ENCODE measurements around the gene TRPM3. TPM values are rescaled to one million over a fixed set of nuclear protein-coding genes. Genes with fewer than 3 reads are reported as not detected.

The TRPM3 gene
- total RNA-seq, 6 experiments from 2014 or later = 0.02 TPM; not detected in 5

DNA sequence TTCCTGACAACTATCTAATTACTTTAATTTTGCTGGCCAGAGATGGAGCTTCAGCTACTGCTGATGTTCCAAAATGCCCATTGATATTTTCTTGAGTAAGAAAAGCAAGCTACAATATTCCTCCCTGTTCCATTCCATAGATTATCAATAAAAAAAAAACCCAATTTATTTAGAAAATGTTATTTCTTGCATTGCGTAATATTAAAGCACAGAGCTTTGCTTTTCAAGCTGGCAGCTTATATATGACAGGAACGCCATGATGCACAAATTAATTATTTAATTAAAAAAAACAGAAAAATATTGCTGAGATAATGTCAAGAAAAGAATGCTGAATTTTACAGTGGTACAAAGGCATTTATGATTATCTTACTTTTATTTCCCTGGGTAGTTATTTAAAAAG is 47.9 kb downstream of the TRPM3 start:
- TF ChIP-seq CTCF (IDR thresholded peaks at IDR 0.05) = no peak
- peaks cover 6% of the 10 kb centered on the region for H3K27me3 Mint-ChIP-seq (ENCODE audit: insufficient read depth)
- no peaks in the 10 kb centered on the region for H3K9me3 Mint-ChIP-seq
- H3K27ac Mint-ChIP-seq = no peak overlapping the region
- H3K4me1 Mint-ChIP-seq (ENCODE audit: low read depth) = no peaks in the 10 kb centered on the region
- DNase-seq = no peak
- no peak overlapping the region for H3K4me3 Mint-ChIP-seq
- no peaks in the 10 kb centered on the region for H3K36me3 Mint-ChIP-seq (ENCODE audit: low read depth)

GRCh38 chr9:71072587-71072986 is 48.8 kb downstream of the TRPM3 start:
- no peaks in the 10 kb centered on the region for H3K4me1 Mint-ChIP-seq (ENCODE audit: low read depth)
- no peak for DNase-seq
- no peak overlapping the region for H3K27ac Mint-ChIP-seq
- no peaks in the 10 kb centered on the region for H3K36me3 Mint-ChIP-seq (ENCODE audit: low read depth)
- H3K9me3 Mint-ChIP-seq = no peaks in the 10 kb centered on the region
- no peak overlapping the region for H3K4me3 Mint-ChIP-seq
- H3K27me3 Mint-ChIP-seq (ENCODE audit: insufficient read depth) = peaks cover 6% of the 10 kb centered on the region
- TF ChIP-seq CTCF (IDR thresholded peaks at IDR 0.05) = no peak

- no peak for DNase-seq
- H3K4me3 Mint-ChIP-seq = no peak overlapping the region
- H3K27me3 Mint-ChIP-seq (ENCODE audit: insufficient read depth) = peaks cover 6% of the 10 kb centered on the region
- H3K4me1 Mint-ChIP-seq (ENCODE audit: low read depth) = no peaks in the 10 kb centered on the region
- H3K9me3 Mint-ChIP-seq = no peaks in the 10 kb centered on the region
- no peaks in the 10 kb centered on the region for H3K36me3 Mint-ChIP-seq (ENCODE audit: low read depth)
- H3K27ac Mint-ChIP-seq = no peak overlapping the region
- no peak for TF ChIP-seq CTCF (IDR thresholded peaks at IDR 0.05)
These were observed 49.8 kb downstream of the TRPM3 start for GRCh38 chr9:71071633-71072032.

DNA sequence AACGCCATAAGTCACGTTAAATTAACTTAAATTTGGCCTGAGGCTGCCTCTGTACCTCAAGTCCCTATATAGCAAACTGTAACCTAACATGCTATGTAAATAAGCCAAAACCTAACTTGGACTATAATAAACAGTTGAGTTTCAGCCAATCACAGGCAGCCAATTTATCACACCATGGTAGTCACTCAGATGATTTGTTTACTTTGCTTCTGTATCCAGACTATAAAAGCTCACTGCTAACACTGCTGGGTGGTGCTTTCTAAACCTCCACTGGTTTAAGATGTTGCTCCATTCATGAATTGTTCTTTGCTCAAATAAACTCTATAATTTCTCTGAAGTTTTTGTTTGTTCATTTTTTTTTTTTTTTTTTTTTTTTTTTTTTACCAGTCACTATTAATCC is 62.8 kb downstream of the TRPM3 start:
- Mint-ChIP-seq H3K4me1 (ENCODE audit: low read depth) (no peaks in the 10 kb centered on the region), H3K27ac (no peak overlapping the region), H3K27me3 (ENCODE audit: insufficient read depth) (peaks cover 2% of the 10 kb centered on the region), H3K4me3 (no peak overlapping the region), H3K36me3 (ENCODE audit: low read depth) (no peaks in the 10 kb centered on the region), H3K9me3 (no peaks in the 10 kb centered on the region)
- no peak for DNase-seq
- no peak for TF ChIP-seq CTCF (IDR thresholded peaks at IDR 0.05)

DNA sequence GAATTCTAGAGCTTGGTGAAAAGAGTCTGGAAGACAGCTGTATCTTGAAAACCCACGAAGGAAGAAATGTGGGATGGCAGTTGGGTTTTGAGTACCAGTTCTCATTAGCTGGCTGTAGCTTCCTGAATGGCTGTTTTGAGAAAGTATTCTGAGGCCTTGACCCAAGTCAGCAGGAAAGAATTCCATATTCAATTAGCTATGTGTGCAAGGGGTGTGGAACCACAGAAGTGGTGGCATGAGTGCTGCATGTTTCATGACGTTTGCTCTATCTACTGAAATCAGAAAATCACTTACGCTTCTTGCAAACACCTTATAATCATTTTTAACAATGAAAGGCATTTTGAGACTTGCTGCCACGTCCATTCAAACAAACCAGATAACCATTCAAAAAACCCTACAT is 69.1 kb downstream of the TRPM3 start:
- DNase-seq = no peak
- H3K36me3 Mint-ChIP-seq (ENCODE audit: low read depth) = no peaks in the 10 kb centered on the region
- no peaks in the 10 kb centered on the region for H3K9me3 Mint-ChIP-seq
- peaks cover 5% of the 10 kb centered on the region; the same call in 1 of the 2 replicates for H3K27me3 Mint-ChIP-seq (ENCODE audit: insufficient read depth)
- no peak overlapping the region for H3K27ac Mint-ChIP-seq
- no peak overlapping the region for H3K4me3 Mint-ChIP-seq
- TF ChIP-seq CTCF (IDR thresholded peaks at IDR 0.05) = no peak
- H3K4me1 Mint-ChIP-seq (ENCODE audit: low read depth) = no peaks in the 10 kb centered on the region

DNA sequence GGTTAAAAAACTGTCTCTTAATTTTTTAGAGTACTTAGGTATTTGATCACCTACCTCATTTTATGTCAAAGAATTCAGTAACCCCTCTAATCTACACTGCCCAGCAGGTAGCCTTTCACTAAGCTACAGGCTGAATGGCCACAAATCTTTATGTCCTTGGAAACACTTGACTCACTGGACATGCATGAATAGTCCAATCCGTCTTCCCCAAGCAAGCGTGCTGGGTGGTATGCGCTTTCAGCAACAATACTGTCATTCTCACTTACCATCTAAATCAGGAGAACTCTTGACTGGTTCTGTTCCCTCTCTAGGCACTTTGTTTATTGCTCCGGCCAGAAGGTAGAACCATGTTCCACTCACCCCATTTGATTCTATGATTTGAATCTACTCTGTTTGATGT is 73.1 kb downstream of the TRPM3 start:
- H3K27me3 Mint-ChIP-seq (ENCODE audit: insufficient read depth) = peaks cover 12% of the 10 kb centered on the region
- no peak for DNase-seq
- H3K36me3 Mint-ChIP-seq (ENCODE audit: low read depth) = no peaks in the 10 kb centered on the region
- H3K4me1 Mint-ChIP-seq (ENCODE audit: low read depth) = no peaks in the 10 kb centered on the region
- no peaks in the 10 kb centered on the region for H3K9me3 Mint-ChIP-seq
- no peak overlapping the region for H3K27ac Mint-ChIP-seq
- no peak overlapping the region for H3K4me3 Mint-ChIP-seq
- no peak for TF ChIP-seq CTCF (IDR thresholded peaks at IDR 0.05)

Measured in HFFc6 (cell line).